ENCODE data around the gene DHFR.

DHFR gene

GRCh38 chr5:80644900-80645299 is 9.9 kb downstream of the DHFR start:
- no peak for TF ChIP-seq CTCF (IDR thresholded peaks at IDR 0.05; ENCODE audit: borderline replicate concordance, control extremely low read depth, extremely low read depth, insufficient read depth, missing control alignments)
- no peak for DNase-seq (ENCODE audit: low spot score)
- in situ Hi-C loops (cut with MboI; ENCODE audit: low sequenced_read_pairs, unreplicated experiment): no loop called here

- in situ Hi-C loops (cut with MboI; ENCODE audit: low sequenced_read_pairs, unreplicated experiment): no loop called here
- TF ChIP-seq CTCF (IDR thresholded peaks at IDR 0.05; ENCODE audit: borderline replicate concordance, control extremely low read depth, extremely low read depth, insufficient read depth, missing control alignments): no peak
- DNase-seq (ENCODE audit: low spot score): no peak
Measured at GRCh38 chr5:80641353-80641752, 13.4 kb downstream of the DHFR start.

GRCh38 chr5:80634193-80634592 is 20.6 kb downstream of the DHFR start:
- in situ Hi-C loops (cut with MboI; ENCODE audit: low sequenced_read_pairs, unreplicated experiment): no loop called here
- no peak for TF ChIP-seq CTCF (IDR thresholded peaks at IDR 0.05; ENCODE audit: borderline replicate concordance, control extremely low read depth, extremely low read depth, insufficient read depth, missing control alignments)
- DNase-seq (ENCODE audit: low spot score): no peak

GRCh38 chr5:80632700-80633099 is 22.1 kb downstream of the DHFR start:
- in situ Hi-C loops (cut with MboI; ENCODE audit: low sequenced_read_pairs, unreplicated experiment): no loop called here
- no peak for DNase-seq (ENCODE audit: low spot score)
- no peak for TF ChIP-seq CTCF (IDR thresholded peaks at IDR 0.05; ENCODE audit: borderline replicate concordance, control extremely low read depth, extremely low read depth, insufficient read depth, missing control alignments)

GRCh38 chr5:80631278-80632259 is 23.2 kb downstream of the DHFR start:
- DNase-seq (ENCODE audit: low spot score): no peak
- in situ Hi-C loops (cut with MboI; ENCODE audit: low sequenced_read_pairs, unreplicated experiment): no loop called here
- no peak for TF ChIP-seq CTCF (IDR thresholded peaks at IDR 0.05; ENCODE audit: borderline replicate concordance, control extremely low read depth, extremely low read depth, insufficient read depth, missing control alignments)

GRCh38 chr5:80629281-80629680 is 25.5 kb downstream of the DHFR start:
- TF ChIP-seq CTCF (IDR thresholded peaks at IDR 0.05; ENCODE audit: borderline replicate concordance, control extremely low read depth, extremely low read depth, insufficient read depth, missing control alignments): no peak
- DNase-seq (ENCODE audit: low spot score): no peak
- in situ Hi-C loops (cut with MboI; ENCODE audit: low sequenced_read_pairs, unreplicated experiment): no loop called here

Data from GM13976 (cell line).